GM12878 (cell line): ENCODE data around the gene HHLA2. TPM values are rescaled to one million over a fixed set of nuclear protein-coding genes. Genes with fewer than 3 reads are reported as not detected.

Experiments used
- ATAC-seq: fragments of 200-7000 bp; cut with Tn5 transposase; 3 replicates; pipeline ENCODE4 v1.9.1; 2020; ENCODE audit warnings: mild to moderate bottlenecking, moderate library complexity
- BruUV-seq: library from RNA; stranded (reverse); fragments of 400-500 nt; replicated peaks from 2 replicates; lab custom pipeline; 2021; lab: Mats Ljungman, UMichigan
- CTCF ChIA-PET: fragments of 300-600 bp; sonication (Branson Sonifier 250); formaldehyde crosslinking; extraction: SDS; loops from one replicate; lab custom pipeline; 2021; ENCODE audit warnings: inconsistent platforms; lab: Yijun Ruan, JAX
- POLR2A ChIA-PET: fragments of 350-600 bp; formaldehyde crosslinking; extraction: SDS; loops from one replicate; lab custom pipeline; 2021; ENCODE audit warnings: inconsistent platforms; lab: Charles Lee
- RAD21 ChIA-PET: fragments of 300-600 bp; sonication (Branson Sonifier 250); formaldehyde crosslinking; loops from one replicate; lab custom pipeline; 2023; ENCODE audit warnings: antibody characterized with exemption; ENCODE audit not compliant: unreplicated experiment; lab: Charles Lee
- SMC1A ChIA-PET: fragments of 300-600 bp; sonication (Branson Sonifier 250); formaldehyde crosslinking; loops from one replicate; lab custom pipeline; 2023; ENCODE audit not compliant: unreplicated experiment, uncharacterized antibody; lab: Charles Lee
- DNase-seq: peaks from one replicate; pipeline ENCODE4 v3.0.0-alpha.2; 2011; ENCODE audit warnings: low read depth, low spot score
- FAIRE-seq: peaks from 3 replicates; lab custom pipeline; 2011; peaks lifted over from hg19 to GRCh38; lab: Jason Lieb, UNC
- H2AFZ ChIP-seq: 2 replicates; pipeline ENCODE4 v1.6.0; 2011; ENCODE audit warnings: low read depth, low read length, control low read depth; ENCODE audit not compliant: control insufficient read depth
- H3K27ac ChIP-seq: 2 replicates; pipeline ENCODE4 v1.5.1; 2011; ENCODE audit warnings: control low read depth; ENCODE audit not compliant: control insufficient read depth, insufficient read depth
- H3K27me3 ChIP-seq, 2 experiments: replicated peaks in 1 of 2; 2 replicates each; pipeline versions ENCODE4 v1.6.0 to v1.6.1; 2011; ENCODE audit warnings: low read length in 1 of 2; ENCODE audit not compliant: control insufficient read depth in 2 of 2, insufficient read depth in 2 of 2
- H3K36me3 ChIP-seq, 2 experiments: 2 replicates each; pipeline ENCODE4 v1.5.1; 2011; ENCODE audit warnings: low read length in 1 of 2; ENCODE audit not compliant: control insufficient read depth in 2 of 2, insufficient read depth in 2 of 2
- H3K4me1 ChIP-seq: 2 replicates; pipeline ENCODE4 v1.6.1; 2011; ENCODE audit warnings: mild to moderate bottlenecking, low read length, moderate library complexity, mixed read lengths; ENCODE audit not compliant: control insufficient read depth, insufficient read depth
- H3K4me2 ChIP-seq: 2 replicates; pipeline ENCODE4 v1.6.0; 2011; ENCODE audit warnings: control low read depth; ENCODE audit not compliant: control insufficient read depth, insufficient read depth
- H3K4me3 ChIP-seq: fragments of 200-600 bp; sonication (generic); 2 replicates; pipeline ENCODE4 v1.5.1; 2016
- H3K79me2 ChIP-seq: 2 replicates; pipeline ENCODE4 v1.6.0; 2011; ENCODE audit warnings: low read length; ENCODE audit not compliant: control insufficient read depth, insufficient read depth
- H3K9ac ChIP-seq: 2 replicates; pipeline ENCODE4 v1.8.0; 2011; ENCODE audit warnings: low read length, control low read depth, mixed read lengths; ENCODE audit not compliant: control insufficient read depth, insufficient read depth
- H3K9me3 ChIP-seq: replicated peaks from 3 replicates; pipeline ENCODE4 v1.5.1; 2011; ENCODE audit warnings: mild to moderate bottlenecking, low read length; ENCODE audit not compliant: control insufficient read depth, insufficient read depth
- H4K20me1 ChIP-seq: 2 replicates; pipeline ENCODE4 v1.6.0; 2011; ENCODE audit not compliant: control insufficient read depth, insufficient read depth
- ATF7 ChIP-seq: fragments of 450-650 bp; IDR thresholded peaks from 2 replicates; pipeline ENCODE4 v1.6.1; 2016; ENCODE audit warnings: low read depth, mild to moderate bottlenecking
- BCL3 ChIP-seq: IDR thresholded peaks from 2 replicates; pipeline ENCODE4 v1.6.1; 2011; ENCODE audit warnings: borderline replicate concordance, low read depth, mild to moderate bottlenecking, moderate library complexity, low read length; ENCODE audit not compliant: insufficient read depth, poor library complexity, severe bottlenecking
- CBX3 ChIP-seq: fragments of 200-600 bp; sonication (generic); IDR thresholded peaks from 2 replicates; pipeline ENCODE4 v1.6.1; 2016; ENCODE audit warnings: low read depth, borderline replicate concordance
- GATAD2B ChIP-seq: fragments of 450-650 bp; conservative IDR thresholded peaks from 2 replicates; pipeline ENCODE4 v1.6.1; 2017; ENCODE audit warnings: low read depth, mild to moderate bottlenecking, moderate library complexity
- IKZF2 ChIP-seq, 2 experiments: fragments of 450-650 bp; IDR thresholded peaks; 2 replicates each; pipeline ENCODE4 v1.6.1; 2017; ENCODE audit warnings: mild to moderate bottlenecking in 2 of 2, moderate library complexity in 2 of 2
- KAT2A ChIP-seq: conservative IDR thresholded peaks from 2 replicates; pipeline ENCODE4 v1.6.1; 2011; ENCODE audit warnings: low read depth, low read length; ENCODE audit not compliant: control insufficient read depth
- MTA3 ChIP-seq: IDR thresholded peaks from 2 replicates; pipeline ENCODE4 v1.6.1; 2012; ENCODE audit warnings: low read length, inconsistent platforms, borderline replicate concordance
- MXI1 ChIP-seq: fragments of 150-350 bp; IDR thresholded peaks from 2 replicates; pipeline ENCODE4 v1.6.1; 2011; ENCODE audit warnings: low read depth, mild to moderate bottlenecking, inconsistent platforms, low read length, improper control_type of control experiment
- RBBP5 ChIP-seq: fragments of 200-600 bp; sonication (generic); conservative IDR thresholded peaks from 2 replicates; pipeline ENCODE4 v1.6.1; 2016
- RCOR1 ChIP-seq: conservative IDR thresholded peaks from 2 replicates; pipeline ENCODE4 v1.6.1; 2012; ENCODE audit warnings: low read depth, low read length, improper control_type of control experiment
- SIX5 ChIP-seq: IDR thresholded peaks from 2 replicates; pipeline ENCODE4 v1.6.1; 2011; ENCODE audit warnings: mild to moderate bottlenecking, low read depth, low read length, moderate library complexity; ENCODE audit not compliant: severe bottlenecking
- SMAD5 ChIP-seq: IDR thresholded peaks from 2 replicates; pipeline ENCODE4 v1.6.1; 2016; ENCODE audit warnings: antibody characterized with exemption, low read depth
- TBL1XR1 ChIP-seq: IDR thresholded peaks from 2 replicates; pipeline ENCODE4 v1.6.1; 2012; ENCODE audit warnings: low read depth, low read length, improper control_type of control experiment
- YY1 ChIP-seq: IDR thresholded peaks from 2 replicates; pipeline ENCODE4 v1.6.1; 2011; ENCODE audit warnings: low read depth, mild to moderate bottlenecking, low read length
- ZNF207 ChIP-seq: fragments of 450-650 bp; IDR thresholded peaks from 2 replicates; pipeline ENCODE4 v1.6.1; 2014; ENCODE audit warnings: antibody characterized with exemption, mild to moderate bottlenecking, borderline replicate concordance
- ZNF384 ChIP-seq: IDR thresholded peaks from 2 replicates; pipeline ENCODE4 v1.6.1; 2012; ENCODE audit warnings: low read depth, mild to moderate bottlenecking, low read length, improper control_type of control experiment, borderline replicate concordance
- ZSCAN29 ChIP-seq: fragments of 450-650 bp; IDR thresholded peaks from 2 replicates; pipeline ENCODE4 v1.6.1; 2017; ENCODE audit warnings: mild to moderate bottlenecking, moderate library complexity
- WGBS: methylation state at CpG from one replicate; pipeline ENCODE4 v1.1.6; 2016; ENCODE audit warnings: low lambda C conversion rate; ENCODE audit not compliant: insufficient replicate concordance, insufficient coverage; ENCODE audit errors: missing lambda C conversion rate; 5-methylcytosine and 5-hydroxymethylcytosine counted together
- in situ Hi-C: fragments of 300-500 bp; cut with MboI; formaldehyde crosslinking; loops from 9 replicates; pipeline ENCODE4 v1.14.3; 2018; ENCODE audit warnings: mixed read lengths
- intact Hi-C: fragments of 100-400 bp; cut with micrococcal nuclease; formaldehyde crosslinking; loops from one replicate; pipeline ENCODE4 v1.14.2; 2022; ENCODE audit not compliant: unreplicated experiment
- polyA plus RNA-seq, 11 experiments: library from polyadenylated mRNA; depleted of rRNA in 4 of 11; unstranded in 6 of 11; stranded (reverse) in 5 of 11; fragments of >200 nt; fragmentation: Nextera tagmentation in 4 of 11; fragmentation: Illumina TruSeq in 1 of 11; extraction: Ambion mirVana in 4 of 11; extraction: Trizol in 1 of 11; gene quantifications; 1 replicate in 1 of 11; 2 replicates in 10 of 11; pipeline versions ENCODE4 v1.2.1 to v1.2.3, GENCODE V29; 2011 to 2016; ENCODE audit warnings: inconsistent platforms in 2 of 11, missing spikeins in 2 of 11, low read depth in 1 of 11
- total RNA-seq, 4 experiments: library from RNA; depleted of rRNA in 3 of 4; stranded (reverse); fragments of >200 nt in 3 of 4; fragmentation: Illumina TruSeq in 1 of 4; extraction: Trizol in 1 of 4; gene quantifications; 2 replicates each; pipeline versions ENCODE4 v1.2.1 to v1.2.3, GENCODE V29; 2013 to 2021

Gene HHLA2
- total and polyA plus RNA-seq, 10 of the 15 experiments (the other 5 are each of a cell fraction or from before 2014, with no cell fraction given), result 0.11 to 1.3 (median 0.28) TPM; not detected in 1

GRCh38 chr3:108394016-108394415 lies 97.7 kb downstream of the HHLA2 start:
- no peak overlapping the region for H3K4me3 ChIP-seq
- no peak overlapping the region for H3K4me2 ChIP-seq
- DNase-seq (no peak), FAIRE-seq (no peak), ATAC-seq (no peak)
- H3K4me1 ChIP-seq, result peaks cover 9% of the 10 kb centered on the region
- WGBS, result 56% methylated on average over 2 of the region's 2 CpGs
- in situ Hi-C loops (no loop called here), intact Hi-C loops (no loop called here)
- H3K79me2 ChIP-seq, result no peaks in the 10 kb centered on the region
- no peak overlapping the region for H3K9ac ChIP-seq
- no peaks in the 10 kb centered on the region for H3K9me3 ChIP-seq
- ChIA-PET POLR2A (no interaction called here), CTCF (interaction anchor here (0.5 to 2.1 kb wide), 5 partner anchors 9 to 489 kb away, joined by 3 to 8 read pairs (median 3); no protein-coding TSS in a partner anchor), SMC1A (interaction anchor here (2.6 kb wide), 1 partner anchor 11 kb away, joined by 7 read pairs; no protein-coding TSS in a partner anchor), RAD21 (no interaction called here)
- H3K27ac ChIP-seq, result no peak overlapping the region
- H3K36me3 ChIP-seq, result no peaks in the 10 kb centered on the region
- H2AFZ ChIP-seq, result no peak overlapping the region
- H4K20me1 ChIP-seq, result no peaks in the 10 kb centered on the region
- BruUV-seq, result no TSS peak
- TF ChIP-seq TBL1XR1, result no peak
- no peak for TF ChIP-seq SMAD5
- no peak for TF ChIP-seq BCL3
- no peak for TF ChIP-seq IKZF2 (IDR thresholded peaks at IDR 0.05)
- no peak for TF ChIP-seq CBX3
- no peak for TF ChIP-seq SIX5
- no peak for TF ChIP-seq ATF7
- no peak for TF ChIP-seq ZNF207
- no peak for TF ChIP-seq MXI1
- no peak for TF ChIP-seq RBBP5
- no peak for TF ChIP-seq GATAD2B
- TF ChIP-seq KAT2A, result no peak
- TF ChIP-seq RCOR1, result no peak
- no peak for TF ChIP-seq MTA3
- no peak for TF ChIP-seq ZSCAN29
- TF ChIP-seq YY1, result no peak
- no peak for TF ChIP-seq ZNF384
- no peaks in the 10 kb centered on the region for H3K27me3 ChIP-seq
